ENCODE data around the gene SCUBE3.

SCUBE3 gene

GRCh38 chr6:35213824-35214756 is at the start of gene SCUBE3:
TSS of gene SCUBE3 (plus strand) at chr6:35213956. CDS start at chr6:35214419, 463 bp downstream.
- H3K9me3 ChIP-seq (ENCODE audit: control insufficient read depth in 1 of 2, low read length in 2 of 2), result no peaks in the 10 kb centered on the region
- no peaks in the 10 kb centered on the region for H3K36me3 ChIP-seq (ENCODE audit: control insufficient read depth in 1 of 2, insufficient read depth in 2 of 2, low read length in 2 of 2)
- no peak within 1 kb of the TSS for H3K27ac ChIP-seq (ENCODE audit: low read length)
- peaks cover 0 to 27% of the 10 kb centered on the region in 2 donors for H3K4me1 ChIP-seq (ENCODE audit: control insufficient read depth in 1 of 2, insufficient read depth in 2 of 2, low read length in 2 of 2)
- H3K27me3 ChIP-seq (ENCODE audit: low read depth, low read length), result peaks cover 35% of the 10 kb centered on the region
- H3K4me3 ChIP-seq (ENCODE audit: low read depth in 1 of 2, low read length in 2 of 2), result peak within 1 kb of the TSS; percentile 53 to 68

- no peaks in the 10 kb centered on the region for H3K9me3 ChIP-seq (ENCODE audit: control insufficient read depth in 1 of 2, low read length in 2 of 2)
- no peak overlapping the region for H3K27ac ChIP-seq (ENCODE audit: low read length)
- H3K27me3 ChIP-seq (ENCODE audit: low read depth, low read length), result no peaks in the 10 kb centered on the region
- H3K4me3 ChIP-seq (ENCODE audit: low read depth in 1 of 2, low read length in 2 of 2), result no peak overlapping the region
- no peaks in the 10 kb centered on the region for H3K36me3 ChIP-seq (ENCODE audit: control insufficient read depth in 1 of 2, insufficient read depth in 2 of 2, low read length in 2 of 2)
- no peaks in the 10 kb centered on the region for H3K4me1 ChIP-seq (ENCODE audit: control insufficient read depth in 1 of 2, insufficient read depth in 2 of 2, low read length in 2 of 2)
Observed at GRCh38 chr6:35164277-35164676, 49.5 kb upstream of the SCUBE3 start.

- no peak overlapping the region for H3K4me3 ChIP-seq (ENCODE audit: low read depth in 1 of 2, low read length in 2 of 2)
- H3K9me3 ChIP-seq (ENCODE audit: control insufficient read depth in 1 of 2, low read length in 2 of 2), result no peaks in the 10 kb centered on the region
- no peaks in the 10 kb centered on the region for H3K4me1 ChIP-seq (ENCODE audit: control insufficient read depth in 1 of 2, insufficient read depth in 2 of 2, low read length in 2 of 2)
- H3K27ac ChIP-seq (ENCODE audit: low read length), result no peak overlapping the region
- H3K27me3 ChIP-seq (ENCODE audit: low read depth, low read length), result no peaks in the 10 kb centered on the region
- no peaks in the 10 kb centered on the region for H3K36me3 ChIP-seq (ENCODE audit: control insufficient read depth in 1 of 2, insufficient read depth in 2 of 2, low read length in 2 of 2)
Observed at GRCh38 chr6:35164868-35165267, 48.9 kb upstream of the SCUBE3 start.

- no peak overlapping the region for H3K27ac ChIP-seq (ENCODE audit: low read length)
- H3K36me3 ChIP-seq (ENCODE audit: control insufficient read depth in 1 of 2, insufficient read depth in 2 of 2, low read length in 2 of 2), result no peaks in the 10 kb centered on the region
Observed at GRCh38 chr6:35165630-35166071, 48.1 kb upstream of the SCUBE3 start.

GRCh38 chr6:35166116-35166515 is 47.6 kb upstream of the SCUBE3 start:
- Histone ChIP-seq H3K36me3 (ENCODE audit: control insufficient read depth in 1 of 2, insufficient read depth in 2 of 2, low read length in 2 of 2) (no peaks in the 10 kb centered on the region), H3K4me3 (ENCODE audit: low read depth in 1 of 2, low read length in 2 of 2) (no peak overlapping the region), H3K4me1 (ENCODE audit: control insufficient read depth in 1 of 2, insufficient read depth in 2 of 2, low read length in 2 of 2) (no peaks in the 10 kb centered on the region), H3K27ac (ENCODE audit: low read length) (no peak overlapping the region), H3K27me3 (ENCODE audit: low read depth, low read length) (no peaks in the 10 kb centered on the region), H3K9me3 (ENCODE audit: control insufficient read depth in 1 of 2, low read length in 2 of 2) (no peaks in the 10 kb centered on the region)

More at GRCh38 chr6:35165630-35166071, 48.1 kb upstream of the SCUBE3 start:
- Histone ChIP-seq H3K9me3 (ENCODE audit: control insufficient read depth in 1 of 2, low read length in 2 of 2) (no peaks in the 10 kb centered on the region), H3K27me3 (ENCODE audit: low read depth, low read length) (no peaks in the 10 kb centered on the region), H3K4me3 (ENCODE audit: low read depth in 1 of 2, low read length in 2 of 2) (no peak overlapping the region), H3K4me1 (ENCODE audit: control insufficient read depth in 1 of 2, insufficient read depth in 2 of 2, low read length in 2 of 2) (no peaks in the 10 kb centered on the region)

- Histone ChIP-seq H3K4me3 (ENCODE audit: low read depth in 1 of 2, low read length in 2 of 2) (no peak overlapping the region), H3K27ac (ENCODE audit: low read length) (no peak overlapping the region), H3K36me3 (ENCODE audit: control insufficient read depth in 1 of 2, insufficient read depth in 2 of 2, low read length in 2 of 2) (no peaks in the 10 kb centered on the region), H3K9me3 (ENCODE audit: control insufficient read depth in 1 of 2, low read length in 2 of 2) (no peaks in the 10 kb centered on the region), H3K4me1 (ENCODE audit: control insufficient read depth in 1 of 2, insufficient read depth in 2 of 2, low read length in 2 of 2) (no peaks in the 10 kb centered on the region), H3K27me3 (ENCODE audit: low read depth, low read length) (no peaks in the 10 kb centered on the region)
Observed at GRCh38 chr6:35166520-35166919, 47.2 kb upstream of the SCUBE3 start.

GRCh38 chr6:35167505-35167904 is 46.3 kb upstream of the SCUBE3 start:
- Histone ChIP-seq H3K27ac (ENCODE audit: low read length) (no peak overlapping the region), H3K4me1 (ENCODE audit: control insufficient read depth in 1 of 2, insufficient read depth in 2 of 2, low read length in 2 of 2) (no peaks in the 10 kb centered on the region), H3K9me3 (ENCODE audit: control insufficient read depth in 1 of 2, low read length in 2 of 2) (no peaks in the 10 kb centered on the region), H3K36me3 (ENCODE audit: control insufficient read depth in 1 of 2, insufficient read depth in 2 of 2, low read length in 2 of 2) (no peaks in the 10 kb centered on the region), H3K27me3 (ENCODE audit: low read depth, low read length) (no peaks in the 10 kb centered on the region), H3K4me3 (ENCODE audit: low read depth in 1 of 2, low read length in 2 of 2) (no peak overlapping the region)

- no peak overlapping the region for H3K4me3 ChIP-seq (ENCODE audit: low read depth in 1 of 2, low read length in 2 of 2)
- no peaks in the 10 kb centered on the region for H3K36me3 ChIP-seq (ENCODE audit: control insufficient read depth in 1 of 2, insufficient read depth in 2 of 2, low read length in 2 of 2)
- H3K27me3 ChIP-seq (ENCODE audit: low read depth, low read length), result no peaks in the 10 kb centered on the region
- no peak overlapping the region for H3K27ac ChIP-seq (ENCODE audit: low read length)
- no peaks in the 10 kb centered on the region for H3K4me1 ChIP-seq (ENCODE audit: control insufficient read depth in 1 of 2, insufficient read depth in 2 of 2, low read length in 2 of 2)
- H3K9me3 ChIP-seq (ENCODE audit: control insufficient read depth in 1 of 2, low read length in 2 of 2), result no peaks in the 10 kb centered on the region
Observed at GRCh38 chr6:35168461-35168861, 45.3 kb upstream of the SCUBE3 start.

- Histone ChIP-seq H3K9me3 (ENCODE audit: control insufficient read depth in 1 of 2, low read length in 2 of 2) (no peaks in the 10 kb centered on the region), H3K36me3 (ENCODE audit: control insufficient read depth in 1 of 2, insufficient read depth in 2 of 2, low read length in 2 of 2) (no peaks in the 10 kb centered on the region), H3K4me3 (ENCODE audit: low read depth in 1 of 2, low read length in 2 of 2) (no peak overlapping the region), H3K27ac (ENCODE audit: low read length) (no peak overlapping the region), H3K27me3 (ENCODE audit: low read depth, low read length) (no peaks in the 10 kb centered on the region), H3K4me1 (ENCODE audit: control insufficient read depth in 1 of 2, insufficient read depth in 2 of 2, low read length in 2 of 2) (no peaks in the 10 kb centered on the region)
Observed at GRCh38 chr6:35170166-35170565, 43.6 kb upstream of the SCUBE3 start.

- Histone ChIP-seq H3K4me3 (ENCODE audit: low read depth in 1 of 2, low read length in 2 of 2) (no peak overlapping the region), H3K36me3 (ENCODE audit: control insufficient read depth in 1 of 2, insufficient read depth in 2 of 2, low read length in 2 of 2) (no peaks in the 10 kb centered on the region), H3K27me3 (ENCODE audit: low read depth, low read length) (no peaks in the 10 kb centered on the region), H3K4me1 (ENCODE audit: control insufficient read depth in 1 of 2, insufficient read depth in 2 of 2, low read length in 2 of 2) (no peaks in the 10 kb centered on the region), H3K27ac (ENCODE audit: low read length) (no peak overlapping the region), H3K9me3 (ENCODE audit: control insufficient read depth in 1 of 2, low read length in 2 of 2) (no peaks in the 10 kb centered on the region)
Observed at GRCh38 chr6:35170891-35171290, 42.9 kb upstream of the SCUBE3 start.

GRCh38 chr6:35173044-35173426 is 40.7 kb upstream of the SCUBE3 start:
- Histone ChIP-seq H3K36me3 (ENCODE audit: control insufficient read depth in 1 of 2, insufficient read depth in 2 of 2, low read length in 2 of 2) (no peaks in the 10 kb centered on the region), H3K9me3 (ENCODE audit: control insufficient read depth in 1 of 2, low read length in 2 of 2) (no peaks in the 10 kb centered on the region), H3K4me3 (ENCODE audit: low read depth in 1 of 2, low read length in 2 of 2) (no peak overlapping the region), H3K27me3 (ENCODE audit: low read depth, low read length) (no peaks in the 10 kb centered on the region), H3K4me1 (ENCODE audit: control insufficient read depth in 1 of 2, insufficient read depth in 2 of 2, low read length in 2 of 2) (no peaks in the 10 kb centered on the region), H3K27ac (ENCODE audit: low read length) (no peak overlapping the region)

Measured in muscle layer of duodenum (tissue), 2 donors.